Measurements from ENCODE around the gene GCAT. TPM values are rescaled to one million over a fixed set of nuclear protein-coding genes. Genes with fewer than 3 reads are reported as not detected.

The GCAT gene
- total and polyA plus RNA-seq, 2 of the 13 experiments (the other 11 are each of a cell fraction or from before 2014, with no cell fraction given), result 28.0 to 50.3 TPM

DNA sequence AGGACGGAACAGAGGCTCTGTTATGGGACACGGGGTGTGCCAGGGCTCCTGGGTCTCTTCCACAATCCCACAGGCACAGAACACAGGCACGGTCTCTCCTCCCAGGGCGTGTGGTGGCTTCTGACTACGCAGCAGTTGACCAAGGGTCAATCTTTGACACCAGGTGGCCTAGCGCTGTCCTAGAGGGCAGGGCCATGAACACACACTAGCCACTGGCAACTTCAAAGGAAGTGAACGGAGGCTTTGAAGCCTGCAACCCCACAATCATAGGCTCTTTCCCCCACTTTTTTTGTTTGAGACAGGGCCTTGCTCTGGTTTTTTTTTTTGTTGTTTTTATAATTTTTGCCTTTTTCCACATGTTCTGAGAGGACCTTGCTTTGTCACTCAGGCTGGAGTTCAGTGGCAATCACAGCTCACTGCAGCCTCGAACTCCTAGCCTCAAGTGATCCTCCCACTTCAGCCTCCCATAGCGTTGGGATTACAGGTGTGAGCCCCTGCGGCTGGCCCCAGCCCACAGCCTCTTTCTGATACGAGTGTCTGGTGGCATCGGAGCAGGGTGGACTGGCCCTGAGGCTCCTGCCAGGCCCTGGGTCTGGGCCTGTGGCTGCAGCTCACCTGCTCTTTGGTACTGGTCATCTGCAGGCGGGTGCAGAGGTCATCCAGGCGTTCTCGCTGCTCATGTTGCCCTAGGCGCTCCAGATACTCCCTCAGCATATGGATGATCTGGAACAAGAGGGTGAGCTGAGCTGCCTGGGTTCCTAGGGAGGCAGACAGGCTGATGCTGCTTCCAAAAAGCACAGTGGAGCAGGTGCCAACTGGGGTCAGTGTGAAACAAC is 24.5 kb downstream of the GCAT start (continued):
- TF ChIP-seq, protein P1, sequence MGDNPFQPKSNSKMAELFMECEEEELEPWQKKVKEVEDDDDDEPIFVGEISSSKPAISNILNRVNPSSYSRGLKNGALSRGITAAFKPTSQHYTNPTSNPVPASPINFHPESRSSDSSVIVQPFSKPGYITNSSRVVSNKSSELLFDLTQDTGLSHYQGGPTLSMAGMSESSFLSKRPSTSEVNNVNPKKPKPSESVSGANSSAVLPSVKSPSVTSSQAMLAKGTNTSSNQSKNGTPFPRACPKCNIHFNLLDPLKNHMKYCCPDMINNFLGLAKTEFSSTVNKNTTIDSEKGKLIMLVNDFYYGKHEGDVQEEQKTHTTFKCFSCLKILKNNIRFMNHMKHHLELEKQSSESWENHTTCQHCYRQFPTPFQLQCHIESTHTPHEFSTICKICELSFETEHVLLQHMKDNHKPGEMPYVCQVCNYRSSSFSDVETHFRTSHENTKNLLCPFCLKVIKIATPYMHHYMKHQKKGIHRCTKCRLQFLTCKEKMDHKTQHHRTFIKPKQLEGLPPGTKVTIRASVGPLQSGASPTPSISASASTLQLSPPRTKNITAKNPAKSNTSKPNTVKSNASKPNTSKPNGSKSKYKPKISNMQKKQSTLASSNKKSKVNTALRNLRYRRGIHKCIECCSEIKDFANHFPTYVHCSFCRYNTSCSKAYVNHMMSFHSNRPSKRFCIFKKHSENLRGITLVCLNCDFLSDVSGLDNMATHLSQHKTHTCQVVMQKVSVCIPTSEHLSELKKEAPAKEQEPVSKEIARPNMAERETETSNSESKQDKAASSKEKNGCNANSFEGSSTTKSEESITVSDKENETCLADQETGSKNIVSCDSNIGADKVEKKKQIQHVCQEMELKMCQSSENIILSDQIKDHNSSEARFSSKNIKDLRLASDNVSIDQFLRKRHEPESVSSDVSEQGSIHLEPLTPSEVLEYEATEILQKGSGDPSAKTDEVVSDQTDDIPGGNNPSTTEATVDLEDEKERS (CRISPR knock-in tag; IDR thresholded peaks at IDR 0.05), result no peak; the same call in 1 of the 2 replicates
- TF ChIP-seq, protein P2, sequence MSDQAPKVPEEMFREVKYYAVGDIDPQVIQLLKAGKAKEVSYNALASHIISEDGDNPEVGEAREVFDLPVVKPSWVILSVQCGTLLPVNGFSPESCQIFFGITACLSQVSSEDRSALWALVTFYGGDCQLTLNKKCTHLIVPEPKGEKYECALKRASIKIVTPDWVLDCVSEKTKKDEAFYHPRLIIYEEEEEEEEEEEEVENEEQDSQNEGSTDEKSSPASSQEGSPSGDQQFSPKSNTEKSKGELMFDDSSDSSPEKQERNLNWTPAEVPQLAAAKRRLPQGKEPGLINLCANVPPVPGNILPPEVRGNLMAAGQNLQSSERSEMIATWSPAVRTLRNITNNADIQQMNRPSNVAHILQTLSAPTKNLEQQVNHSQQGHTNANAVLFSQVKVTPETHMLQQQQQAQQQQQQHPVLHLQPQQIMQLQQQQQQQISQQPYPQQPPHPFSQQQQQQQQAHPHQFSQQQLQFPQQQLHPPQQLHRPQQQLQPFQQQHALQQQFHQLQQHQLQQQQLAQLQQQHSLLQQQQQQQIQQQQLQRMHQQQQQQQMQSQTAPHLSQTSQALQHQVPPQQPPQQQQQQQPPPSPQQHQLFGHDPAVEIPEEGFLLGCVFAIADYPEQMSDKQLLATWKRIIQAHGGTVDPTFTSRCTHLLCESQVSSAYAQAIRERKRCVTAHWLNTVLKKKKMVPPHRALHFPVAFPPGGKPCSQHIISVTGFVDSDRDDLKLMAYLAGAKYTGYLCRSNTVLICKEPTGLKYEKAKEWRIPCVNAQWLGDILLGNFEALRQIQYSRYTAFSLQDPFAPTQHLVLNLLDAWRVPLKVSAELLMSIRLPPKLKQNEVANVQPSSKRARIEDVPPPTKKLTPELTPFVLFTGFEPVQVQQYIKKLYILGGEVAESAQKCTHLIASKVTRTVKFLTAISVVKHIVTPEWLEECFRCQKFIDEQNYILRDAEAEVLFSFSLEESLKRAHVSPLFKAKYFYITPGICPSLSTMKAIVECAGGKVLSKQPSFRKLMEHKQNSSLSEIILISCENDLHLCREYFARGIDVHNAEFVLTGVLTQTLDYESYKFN (CRISPR knock-in tag; conservative IDR thresholded peaks at IDR 0.05), result peak; percentile 78
- peak; percentile 46 for TF ChIP-seq ZFX (CRISPR knock-in tag; IDR thresholded peaks at IDR 0.05; ENCODE audit: low read depth)
- TF ChIP-seq ZNF619 (CRISPR knock-in tag; IDR thresholded peaks at IDR 0.05), result no peak
- peak; percentile 72 for TF ChIP-seq RARA (CRISPR knock-in tag; IDR thresholded peaks at IDR 0.05)
- TF ChIP-seq CEBPB (IDR thresholded peaks at IDR 0.05; ENCODE audit: borderline replicate concordance, low read depth, low read length), result no peak
- TF ChIP-seq ZNF501 (CRISPR knock-in tag; IDR thresholded peaks at IDR 0.05), result 0 out of 2 replicates have a peak, but pooled peaks have one; percentile 28
- peak; percentile 9; the same call in 1 of the 3 replicates for TF ChIP-seq MXI1 (IDR thresholded peaks at IDR 0.05; ENCODE audit: borderline replicate concordance, low read depth, low read length)
- peak; percentile 34; the same call in 1 of the 2 replicates for TF ChIP-seq HOXA3 (CRISPR knock-in tag; IDR thresholded peaks at IDR 0.05)
- TF ChIP-seq, protein P3, sequence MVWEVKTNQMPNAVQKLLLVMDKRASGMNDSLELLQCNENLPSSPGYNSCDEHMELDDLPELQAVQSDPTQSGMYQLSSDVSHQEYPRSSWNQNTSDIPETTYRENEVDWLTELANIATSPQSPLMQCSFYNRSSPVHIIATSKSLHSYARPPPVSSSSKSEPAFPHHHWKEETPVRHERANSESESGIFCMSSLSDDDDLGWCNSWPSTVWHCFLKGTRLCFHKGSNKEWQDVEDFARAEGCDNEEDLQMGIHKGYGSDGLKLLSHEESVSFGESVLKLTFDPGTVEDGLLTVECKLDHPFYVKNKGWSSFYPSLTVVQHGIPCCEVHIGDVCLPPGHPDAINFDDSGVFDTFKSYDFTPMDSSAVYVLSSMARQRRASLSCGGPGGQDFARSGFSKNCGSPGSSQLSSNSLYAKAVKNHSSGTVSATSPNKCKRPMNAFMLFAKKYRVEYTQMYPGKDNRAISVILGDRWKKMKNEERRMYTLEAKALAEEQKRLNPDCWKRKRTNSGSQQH (CRISPR knock-in tag; IDR thresholded peaks at IDR 0.05; ENCODE audit: low read depth), result 0 out of 2 replicates have a peak, but pooled peaks have one; percentile 34
- peak; percentile 28; the same call in 1 of the 2 replicates for TF ChIP-seq NCOA2 (CRISPR knock-in tag; IDR thresholded peaks at IDR 0.05)
- TF ChIP-seq DNMT1 (CRISPR knock-in tag; IDR thresholded peaks at IDR 0.05), result no peak
- TF ChIP-seq TCF7 (IDR thresholded peaks at IDR 0.05; ENCODE audit: low read depth), result peak; percentile 87
- no peak for TF ChIP-seq ZNF354B (CRISPR knock-in tag; IDR thresholded peaks at IDR 0.05)
- TF ChIP-seq HNF4G (IDR thresholded peaks at IDR 0.05; ENCODE audit: borderline replicate concordance, low read depth, low read length), result peak; percentile 54
- no peak for TF ChIP-seq HNF4G (CRISPR knock-in tag; IDR thresholded peaks at IDR 0.05; ENCODE audit: borderline replicate concordance, low read depth)
- TF ChIP-seq CEBPG (CRISPR knock-in tag; IDR thresholded peaks at IDR 0.05), result no peak
- peak; percentile 29; the same call in 1 of the 2 replicates for TF ChIP-seq FOXO1 (CRISPR knock-in tag; IDR thresholded peaks at IDR 0.05)
- TF ChIP-seq MAX (IDR thresholded peaks at IDR 0.05), result peak; percentile 32; the same call in 1 of the 2 replicates
